SHP77 (cell line): ENCODE measurements around the gene GRHL3.
"Not testable (repeated sequence)": the region's sequence is repeated elsewhere in the genome, so short reads cannot be mapped to it uniquely, and the experiment has no call there.

Experiments
- DNase-seq, 2 experiments: peaks; one replicate each; lab custom pipeline; 2025; lab: John Stamatoyannopoulos, UW

The GRHL3 gene

GRCh38 chr1:24319312-24319863, at the start of gene GRHL3:
Gene GRHL3 (plus strand): TSS chr1:24319357. CDS start chr1:24319552, 195 bp downstream.
- DNase-seq = no peak

- DNase-seq = not testable (repeated sequence)
Measured at GRCh38 chr1:24274203-24275103, 44.7 kb upstream of the GRHL3 start.

GRCh38 chr1:24275104-24275410, 44.1 kb upstream of the GRHL3 start:
- DNase-seq = no peak

- no peak for DNase-seq
Measured at GRCh38 chr1:24275510-24275909, 43.6 kb upstream of the GRHL3 start.

GRCh38 chr1:24276791-24277190, 42.4 kb upstream of the GRHL3 start:
- no peak for DNase-seq

GRCh38 chr1:24277420-24278169, 41.6 kb upstream of the GRHL3 start:
- no peak for DNase-seq

- DNase-seq = no peak
Measured at GRCh38 chr1:24278726-24279125, 40.4 kb upstream of the GRHL3 start.

- DNase-seq = no peak
Measured at GRCh38 chr1:24279590-24280232, 39.4 kb upstream of the GRHL3 start.

- no peak for DNase-seq
Measured at GRCh38 chr1:24281591-24281990, 37.6 kb upstream of the GRHL3 start.

GRCh38 chr1:24282491-24282890, 36.7 kb upstream of the GRHL3 start:
- DNase-seq = no peak

- no peak for DNase-seq
Measured at GRCh38 chr1:24283326-24284155, 35.6 kb upstream of the GRHL3 start.

- no peak for DNase-seq
Measured at GRCh38 chr1:24284156-24284471, 35.0 kb upstream of the GRHL3 start.

GRCh38 chr1:24285231-24285630, 33.9 kb upstream of the GRHL3 start:
- no peak for DNase-seq

- DNase-seq = no peak
Measured at GRCh38 chr1:24286246-24287010, 32.7 kb upstream of the GRHL3 start.

GRCh38 chr1:24287779-24288178, 31.4 kb upstream of the GRHL3 start:
- DNase-seq = not testable (repeated sequence)

GRCh38 chr1:24288479-24288878, 30.7 kb upstream of the GRHL3 start:
- DNase-seq = no peak

GRCh38 chr1:24289937-24290595, 29.1 kb upstream of the GRHL3 start:
- DNase-seq = peak; percentile 35 to 37

- DNase-seq = no peak
Measured at GRCh38 chr1:24290933-24291487, 28.1 kb upstream of the GRHL3 start.

- DNase-seq = no peak
Measured at GRCh38 chr1:24292103-24292502, 27.1 kb upstream of the GRHL3 start.

- DNase-seq = no peak
Measured at GRCh38 chr1:24292887-24293286, 26.3 kb upstream of the GRHL3 start.
